SU-DHL-6 (cell line): ENCODE results near the gene CDH13.

ENCODE experiments used
- CTCF ChIP-seq: fragments of 200-600 bp; sonication (generic); IDR thresholded peaks from one replicate; pipeline ENCODE4 v1.5.1; 2017; ENCODE audit warnings: antibody characterized with exemption, mild to moderate bottlenecking, low read length, moderate library complexity; ENCODE audit not compliant: insufficient read depth, poor library complexity, severe bottlenecking
- EZH2phosphoT487 ChIP-seq: fragments of 200-600 bp; sonication (generic), shearing (Covaris generic); conservative IDR thresholded peaks from 2 replicates; pipeline ENCODE4 v1.6.1; 2018; ENCODE audit warnings: mild to moderate bottlenecking, antibody characterized with exemption, low read length, moderate library complexity, mixed read lengths

- TF ChIP-seq CTCF (no peak), EZH2phosphoT487 (no peak)
Measured at GRCh38 chr16:82735186-82735585, 108.4 kb downstream of the CDH13 start.
